A549 (cell line): ENCODE data around the gene CASP3. TPM values are rescaled to one million over a fixed set of nuclear protein-coding genes. Genes with fewer than 3 reads are reported as not detected.

ENCODE experiments used
- ATAC-seq, 2 experiments: fragments of 200-7000 bp in 1 of 2; fragments of >200 bp in 1 of 2; cut with Nextera tagmentation in 1 of 2; cut with Tn5 transposase in 1 of 2; 3 replicates each; pipeline versions ENCODE4 v1.8.0 to v1.9.1; 2018 to 2020; ENCODE audit warnings: mild to moderate bottlenecking in 1 of 2, moderate library complexity in 1 of 2
- CTCF ChIA-PET: fragments of 300-600 bp; sonication (Branson Sonifier 250); formaldehyde crosslinking; extraction: SDS; loops from one replicate; lab custom pipeline; 2021; ENCODE audit warnings: antibody characterized with exemption, inconsistent platforms; lab: Yijun Ruan, JAX
- POLR2A ChIA-PET: fragments of 350-600 bp; formaldehyde crosslinking; extraction: SDS; loops from one replicate; lab custom pipeline; 2021; ENCODE audit warnings: antibody characterized with exemption, inconsistent platforms; lab: Yijun Ruan, JAX
- DNase-seq, 2 experiments: peaks; one replicate each; pipeline versions ENCODE4 v3.0.0 to v3.0.0-alpha.2; 2011 to 2016; ENCODE audit warnings: low read depth in 1 of 2, low spot score in 1 of 2
- FAIRE-seq: peaks from 2 replicates; lab custom pipeline; 2011; peaks lifted over from hg19 to GRCh38; lab: Jason Lieb, UNC
- H3K27ac ChIP-seq, 2 experiments: fragments of >200 bp; sonication (Bioruptor Twin); formaldehyde crosslinking; 3 replicates each; pipeline ENCODE4 v1.5.1; 2016 to 2017
- H3K4me1 ChIP-seq: fragments of >200 bp; sonication (Bioruptor Twin); formaldehyde crosslinking; 3 replicates; pipeline ENCODE4 v1.6.1; 2016
- H3K4me2 ChIP-seq: fragments of >200 bp; sonication (Bioruptor Twin); formaldehyde crosslinking; 3 replicates; pipeline ENCODE4 v1.6.1; 2016
- H3K4me3 ChIP-seq: fragments of >200 bp; sonication (Bioruptor Twin); formaldehyde crosslinking; 3 replicates; pipeline ENCODE4 v1.5.1; 2016
- H3K9me3 ChIP-seq: fragments of >200 bp; sonication (Bioruptor Twin); formaldehyde crosslinking; 3 replicates; pipeline ENCODE4 v1.6.1; 2016
- BCL3 ChIP-seq: fragments of >200 bp; sonication (Bioruptor Twin); formaldehyde crosslinking; IDR thresholded peaks from 3 replicates; pipeline ENCODE4 v1.6.1; 2016
- CEBPB ChIP-seq, 2 experiments: fragments of >200 bp in 1 of 2; sonication (Bioruptor Twin) in 1 of 2; formaldehyde crosslinking in 1 of 2; IDR thresholded peaks; 2 replicates each; pipeline ENCODE4 v1.6.1; 2012 to 2016
- CHD2 ChIP-seq: fragments of 150-350 bp; IDR thresholded peaks from 2 replicates; pipeline ENCODE4 v1.6.1; 2014; ENCODE audit warnings: low read length; ENCODE audit not compliant: partially characterized antibody
- CHD4 ChIP-seq: fragments of 200-600 bp; sonication (generic); IDR thresholded peaks from 2 replicates; pipeline ENCODE4 v1.6.1; 2016; ENCODE audit warnings: antibody characterized with exemption, mild to moderate bottlenecking, borderline replicate concordance
- CTCF ChIP-seq: fragments of >200 bp; sonication (Bioruptor Twin); formaldehyde crosslinking; IDR thresholded peaks from 3 replicates; pipeline ENCODE4 v1.5.1; 2016
- EHMT2 ChIP-seq: fragments of 200-600 bp; sonication (generic); IDR thresholded peaks from 2 replicates; pipeline ENCODE4 v1.6.1; 2016; ENCODE audit warnings: antibody characterized with exemption, low read depth, mild to moderate bottlenecking, moderate library complexity
- EP300 ChIP-seq, 2 experiments: fragments of >200 bp; sonication (Bioruptor Twin); formaldehyde crosslinking; IDR thresholded peaks; 2 replicates in 1 of 2; 3 replicates in 1 of 2; pipeline ENCODE4 v1.6.1; 2016 to 2017
- FOSL2 ChIP-seq, 2 experiments: fragments of 450-650 bp in 1 of 2; fragments of >200 bp in 1 of 2; sonication (Bioruptor Twin) in 1 of 2; formaldehyde crosslinking; IDR thresholded peaks; 2 replicates each; pipeline versions ENCODE4 v1.5.0 to v1.6.1; 2016 to 2020; ENCODE audit warnings: mild to moderate bottlenecking in 1 of 2, moderate library complexity in 1 of 2
- FOXS1 ChIP-seq: fragments of 250-450 bp; sonication (Bioruptor Pico); IDR thresholded peaks from 2 replicates; pipeline ENCODE4 v1.5.0; 2020; ENCODE audit warnings: mild to moderate bottlenecking, moderate library complexity
- HOXA7 ChIP-seq: fragments of 250-450 bp; sonication (Bioruptor Pico); IDR thresholded peaks from 2 replicates; pipeline ENCODE4 v1.5.0; 2020; ENCODE audit warnings: mild to moderate bottlenecking, moderate library complexity
- HOXB13 ChIP-seq: fragments of 250-450 bp; sonication (Bioruptor Pico); IDR thresholded peaks from 2 replicates; pipeline ENCODE4 v1.5.0; 2020; ENCODE audit warnings: low read depth, mild to moderate bottlenecking, moderate library complexity
- JUN ChIP-seq, 2 experiments: fragments of >200 bp; sonication (Bioruptor Twin); formaldehyde crosslinking; IDR thresholded peaks; 2 replicates in 1 of 2; 3 replicates in 1 of 2; pipeline ENCODE4 v1.6.1; 2016 to 2017
- MAZ ChIP-seq: fragments of 150-350 bp; IDR thresholded peaks from 2 replicates; pipeline ENCODE4 v1.6.1; 2014; ENCODE audit warnings: antibody characterized with exemption, low read depth, low read length, borderline replicate concordance
- NPAS2 ChIP-seq: fragments of 250-450 bp; sonication (Bioruptor Pico); IDR thresholded peaks from 2 replicates; pipeline ENCODE4 v1.8.0; 2022; ENCODE audit warnings: mild to moderate bottlenecking, moderate library complexity, borderline replicate concordance
- NR3C1 ChIP-seq: fragments of >200 bp; sonication (Bioruptor Twin); formaldehyde crosslinking; IDR thresholded peaks from 3 replicates; pipeline ENCODE4 v1.6.1; 2017
- PBX3 ChIP-seq: IDR thresholded peaks from 2 replicates; pipeline ENCODE4 v1.6.1; 2012
- POLR2AphosphoS2 ChIP-seq: conservative IDR thresholded peaks from 2 replicates; pipeline ENCODE4 v1.6.1; 2012; ENCODE audit warnings: low read length, improper control_type of control experiment, inconsistent platforms
- REST ChIP-seq: fragments of 200-600 bp; sonication (generic); IDR thresholded peaks from 2 replicates; pipeline ENCODE4 v1.6.1; 2016; ENCODE audit warnings: antibody characterized with exemption, mild to moderate bottlenecking, moderate library complexity
- RFX5 ChIP-seq: fragments of 450-650 bp; IDR thresholded peaks from 2 replicates; pipeline ENCODE4 v1.7.1; 2014; ENCODE audit warnings: antibody characterized with exemption, mild to moderate bottlenecking, moderate library complexity
- SMC3 ChIP-seq: fragments of >200 bp; sonication (Bioruptor Twin); formaldehyde crosslinking; IDR thresholded peaks from 3 replicates; pipeline ENCODE4 v1.6.1; 2018; ENCODE audit warnings: inconsistent platforms
- SREBF2 ChIP-seq: fragments of 450-650 bp; IDR thresholded peaks from 2 replicates; pipeline ENCODE4 v1.6.1; 2014; ENCODE audit warnings: mild to moderate bottlenecking, moderate library complexity
- ZC3H11A ChIP-seq: fragments of 450-650 bp; IDR thresholded peaks from 2 replicates; pipeline ENCODE4 v1.6.1; 2014; ENCODE audit warnings: antibody characterized with exemption, mild to moderate bottlenecking
- ZNF302 ChIP-seq: fragments of 250-450 bp; sonication (Bioruptor Pico); IDR thresholded peaks from 2 replicates; pipeline ENCODE4 v1.9.0; 2021; ENCODE audit warnings: inconsistent platforms, mild to moderate bottlenecking, moderate library complexity
- WGBS: methylation state at CpG from one replicate; pipeline ENCODE4 v1.1.6; 2017; ENCODE audit errors: missing lambda C conversion rate; 5-methylcytosine and 5-hydroxymethylcytosine counted together
- polyA plus RNA-seq, 4 experiments: library from polyadenylated mRNA; depleted of rRNA in 3 of 4; stranded (reverse); fragments of >200 nt; fragmentation: RNase III in 1 of 4; extraction: RNeasy Plus Mini Kit Qiagen cat#74134 plus additional on column Dnase treatment in 1 of 4; gene quantifications; 2 replicates in 3 of 4; 3 replicates in 1 of 4; pipeline ENCODE4 v1.2.3, GENCODE V29; 2011 to 2017
- TF ChIP-seq, protein P1 (sequence below): fragments of 250-450 bp; sonication (Bioruptor Pico); IDR thresholded peaks from 2 replicates; pipeline ENCODE4 v1.5.0; 2020; ENCODE audit warnings: low read depth, mild to moderate bottlenecking, moderate library complexity
- TF ChIP-seq, protein P2 (sequence below): fragments of 450-650 bp; IDR thresholded peaks from 2 replicates; pipeline ENCODE4 v1.6.1; 2014; ENCODE audit warnings: antibody characterized with exemption

CASP3 gene
- polyA plus RNA-seq, 2 of the 4 experiments (the other 2 are of a cell fraction), result 17.4 to 25.4 TPM

GRCh38 chr4:184693056-184693455 is 43.8 kb upstream of the CASP3 start:
- Histone ChIP-seq H3K27ac (no peak overlapping the region), H3K4me3 (no peak overlapping the region), H3K4me2 (no peak overlapping the region), H3K4me1 (peaks cover 10% of the 10 kb centered on the region; the same call in 1 of the 3 replicates), H3K9me3 (no peaks in the 10 kb centered on the region)
- DNase-seq (no peak), ATAC-seq (no peak), FAIRE-seq (no peak)
- POLR2A ChIA-PET, result no interaction called here
- 89% methylated on average over 5 of the region's 5 CpGs for WGBS
- CTCF ChIA-PET, result interaction anchor here (0.7 kb wide), 1 partner anchor 31 kb away, joined by 3 read pairs; no protein-coding TSS in a partner anchor
- TF ChIP-seq SMC3 (no peak), CEBPB (IDR thresholded peaks at IDR 0.05) (no peak), FOXS1 (no peak), MAZ (no peak), JUN (IDR thresholded peaks at IDR 0.05) (no peak), BCL3 (no peak), NPAS2 (CRISPR knock-in tag) (no peak), ZNF302 (CRISPR knock-in tag) (no peak), PBX3 (no peak), NR3C1 (no peak), POLR2AphosphoS2 (no peak), REST (no peak), EP300 (IDR thresholded peaks at IDR 0.05) (no peak)

DNA sequence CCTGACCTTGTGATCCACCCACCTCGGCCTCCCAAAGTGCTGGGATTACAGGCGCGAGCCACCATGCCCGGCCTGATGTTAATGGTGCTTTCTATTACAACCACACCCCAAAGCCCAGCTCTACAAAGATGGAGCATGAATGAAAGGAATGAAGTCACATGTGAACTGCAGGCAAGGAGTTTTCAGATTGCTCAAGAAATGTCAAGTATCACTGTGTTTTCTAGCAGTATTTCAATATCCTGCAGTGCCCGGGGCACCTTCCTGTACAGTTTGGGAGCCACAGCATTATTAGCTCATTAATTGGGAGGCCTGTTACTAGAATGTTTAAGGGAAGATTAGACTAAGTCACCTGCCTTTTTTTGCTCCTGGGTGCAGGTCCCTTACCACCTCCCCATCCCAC is 40.4 kb upstream of the CASP3 start:
- ATAC-seq, result no peak
- no peak for FAIRE-seq
- Histone ChIP-seq H3K27ac (no peak overlapping the region), H3K4me1 (peaks cover 12% of the 10 kb centered on the region; the same call in 1 of the 3 replicates), H3K4me2 (no peak overlapping the region), H3K4me3 (no peak overlapping the region), H3K9me3 (no peaks in the 10 kb centered on the region)
- TF ChIP-seq CHD2, result no peak
- TF ChIP-seq EHMT2, result no peak
- TF ChIP-seq RFX5, result no peak
- TF ChIP-seq FOSL2 (IDR thresholded peaks at IDR 0.05), result no peak
- TF ChIP-seq FOSL2 (CRISPR knock-in tag; IDR thresholded peaks at IDR 0.05), result no peak
- TF ChIP-seq NR3C1, result no peak
- no peak for TF ChIP-seq ZC3H11A
- TF ChIP-seq SREBF2, result no peak
- TF ChIP-seq, protein P1, sequence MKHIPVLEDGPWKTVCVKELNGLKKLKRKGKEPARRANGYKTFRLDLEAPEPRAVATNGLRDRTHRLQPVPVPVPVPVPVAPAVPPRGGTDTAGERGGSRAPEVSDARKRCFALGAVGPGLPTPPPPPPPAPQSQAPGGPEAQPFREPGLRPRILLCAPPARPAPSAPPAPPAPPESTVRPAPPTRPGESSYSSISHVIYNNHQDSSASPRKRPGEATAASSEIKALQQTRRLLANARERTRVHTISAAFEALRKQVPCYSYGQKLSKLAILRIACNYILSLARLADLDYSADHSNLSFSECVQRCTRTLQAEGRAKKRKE (CRISPR knock-in tag), result no peak
- TF ChIP-seq ZNF302 (CRISPR knock-in tag), result no peak
- TF ChIP-seq, protein P2, sequence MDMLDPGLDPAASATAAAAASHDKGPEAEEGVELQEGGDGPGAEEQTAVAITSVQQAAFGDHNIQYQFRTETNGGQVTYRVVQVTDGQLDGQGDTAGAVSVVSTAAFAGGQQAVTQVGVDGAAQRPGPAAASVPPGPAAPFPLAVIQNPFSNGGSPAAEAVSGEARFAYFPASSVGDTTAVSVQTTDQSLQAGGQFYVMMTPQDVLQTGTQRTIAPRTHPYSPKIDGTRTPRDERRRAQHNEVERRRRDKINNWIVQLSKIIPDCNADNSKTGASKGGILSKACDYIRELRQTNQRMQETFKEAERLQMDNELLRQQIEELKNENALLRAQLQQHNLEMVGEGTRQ, result no peak
- no peak for TF ChIP-seq MAZ
- no peak for TF ChIP-seq PBX3
- no peak for TF ChIP-seq HOXB13 (CRISPR knock-in tag)
- TF ChIP-seq HOXA7 (CRISPR knock-in tag), result no peak
- no peak for TF ChIP-seq CHD4
- TF ChIP-seq CEBPB (IDR thresholded peaks at IDR 0.05), result no peak
- TF ChIP-seq NPAS2 (CRISPR knock-in tag), result no peak
- TF ChIP-seq CTCF, result no peak
- DNase-seq, result no peak
- CTCF ChIA-PET, result no interaction called here
- POLR2A ChIA-PET, result no interaction called here
- WGBS, result 46% methylated on average over 5 of the region's 5 CpGs
